ENCODE results near the gene COL13A1.

GRCh38 chr10:69826094-69826493, 24.4 kb downstream of the COL13A1 start:
- TF ChIP-seq EZH2phosphoT487 (IDR thresholded peaks at IDR 0.05; ENCODE audit: unreplicated experiment): no peak
- TF ChIP-seq, protein P1, sequence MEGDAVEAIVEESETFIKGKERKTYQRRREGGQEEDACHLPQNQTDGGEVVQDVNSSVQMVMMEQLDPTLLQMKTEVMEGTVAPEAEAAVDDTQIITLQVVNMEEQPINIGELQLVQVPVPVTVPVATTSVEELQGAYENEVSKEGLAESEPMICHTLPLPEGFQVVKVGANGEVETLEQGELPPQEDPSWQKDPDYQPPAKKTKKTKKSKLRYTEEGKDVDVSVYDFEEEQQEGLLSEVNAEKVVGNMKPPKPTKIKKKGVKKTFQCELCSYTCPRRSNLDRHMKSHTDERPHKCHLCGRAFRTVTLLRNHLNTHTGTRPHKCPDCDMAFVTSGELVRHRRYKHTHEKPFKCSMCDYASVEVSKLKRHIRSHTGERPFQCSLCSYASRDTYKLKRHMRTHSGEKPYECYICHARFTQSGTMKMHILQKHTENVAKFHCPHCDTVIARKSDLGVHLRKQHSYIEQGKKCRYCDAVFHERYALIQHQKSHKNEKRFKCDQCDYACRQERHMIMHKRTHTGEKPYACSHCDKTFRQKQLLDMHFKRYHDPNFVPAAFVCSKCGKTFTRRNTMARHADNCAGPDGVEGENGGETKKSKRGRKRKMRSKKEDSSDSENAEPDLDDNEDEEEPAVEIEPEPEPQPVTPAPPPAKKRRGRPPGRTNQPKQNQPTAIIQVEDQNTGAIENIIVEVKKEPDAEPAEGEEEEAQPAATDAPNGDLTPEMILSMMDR (conservative IDR thresholded peaks at IDR 0.05; ENCODE audit: low read depth in 2 of 2): no peak
- TF ChIP-seq POLR2AphosphoS5 (IDR thresholded peaks at IDR 0.05; ENCODE audit: low read depth): no peak
- TF ChIP-seq EZH2 (IDR thresholded peaks at IDR 0.05; ENCODE audit: low read depth, unreplicated experiment): no peak
- no peak for TF ChIP-seq ZNF114 (CRISPR knock-in tag; IDR thresholded peaks at IDR 0.05)
- TF ChIP-seq, protein P2, sequence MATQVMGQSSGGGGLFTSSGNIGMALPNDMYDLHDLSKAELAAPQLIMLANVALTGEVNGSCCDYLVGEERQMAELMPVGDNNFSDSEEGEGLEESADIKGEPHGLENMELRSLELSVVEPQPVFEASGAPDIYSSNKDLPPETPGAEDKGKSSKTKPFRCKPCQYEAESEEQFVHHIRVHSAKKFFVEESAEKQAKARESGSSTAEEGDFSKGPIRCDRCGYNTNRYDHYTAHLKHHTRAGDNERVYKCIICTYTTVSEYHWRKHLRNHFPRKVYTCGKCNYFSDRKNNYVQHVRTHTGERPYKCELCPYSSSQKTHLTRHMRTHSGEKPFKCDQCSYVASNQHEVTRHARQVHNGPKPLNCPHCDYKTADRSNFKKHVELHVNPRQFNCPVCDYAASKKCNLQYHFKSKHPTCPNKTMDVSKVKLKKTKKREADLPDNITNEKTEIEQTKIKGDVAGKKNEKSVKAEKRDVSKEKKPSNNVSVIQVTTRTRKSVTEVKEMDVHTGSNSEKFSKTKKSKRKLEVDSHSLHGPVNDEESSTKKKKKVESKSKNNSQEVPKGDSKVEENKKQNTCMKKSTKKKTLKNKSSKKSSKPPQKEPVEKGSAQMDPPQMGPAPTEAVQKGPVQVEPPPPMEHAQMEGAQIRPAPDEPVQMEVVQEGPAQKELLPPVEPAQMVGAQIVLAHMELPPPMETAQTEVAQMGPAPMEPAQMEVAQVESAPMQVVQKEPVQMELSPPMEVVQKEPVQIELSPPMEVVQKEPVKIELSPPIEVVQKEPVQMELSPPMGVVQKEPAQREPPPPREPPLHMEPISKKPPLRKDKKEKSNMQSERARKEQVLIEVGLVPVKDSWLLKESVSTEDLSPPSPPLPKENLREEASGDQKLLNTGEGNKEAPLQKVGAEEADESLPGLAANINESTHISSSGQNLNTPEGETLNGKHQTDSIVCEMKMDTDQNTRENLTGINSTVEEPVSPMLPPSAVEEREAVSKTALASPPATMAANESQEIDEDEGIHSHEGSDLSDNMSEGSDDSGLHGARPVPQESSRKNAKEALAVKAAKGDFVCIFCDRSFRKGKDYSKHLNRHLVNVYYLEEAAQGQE (IDR thresholded peaks at IDR 0.05; ENCODE audit: unreplicated experiment): no peak
- TF ChIP-seq, protein P3, sequence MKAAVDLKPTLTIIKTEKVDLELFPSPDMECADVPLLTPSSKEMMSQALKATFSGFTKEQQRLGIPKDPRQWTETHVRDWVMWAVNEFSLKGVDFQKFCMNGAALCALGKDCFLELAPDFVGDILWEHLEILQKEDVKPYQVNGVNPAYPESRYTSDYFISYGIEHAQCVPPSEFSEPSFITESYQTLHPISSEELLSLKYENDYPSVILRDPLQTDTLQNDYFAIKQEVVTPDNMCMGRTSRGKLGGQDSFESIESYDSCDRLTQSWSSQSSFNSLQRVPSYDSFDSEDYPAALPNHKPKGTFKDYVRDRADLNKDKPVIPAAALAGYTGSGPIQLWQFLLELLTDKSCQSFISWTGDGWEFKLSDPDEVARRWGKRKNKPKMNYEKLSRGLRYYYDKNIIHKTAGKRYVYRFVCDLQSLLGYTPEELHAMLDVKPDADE (IDR thresholded peaks at IDR 0.05): no peak
- no peak for TF ChIP-seq JUNB (IDR thresholded peaks at IDR 0.05; ENCODE audit: unreplicated experiment)
- no peak for TF ChIP-seq CREB1 (CRISPR knock-in tag; IDR thresholded peaks at IDR 0.05; ENCODE audit: low read depth)
- no peak for TF ChIP-seq ZNF331 (CRISPR knock-in tag; IDR thresholded peaks at IDR 0.05; ENCODE audit: low read depth)
- TF ChIP-seq STAT1 (IDR thresholded peaks at IDR 0.05; ENCODE audit: unreplicated experiment): no peak
- no peak for TF ChIP-seq NANOG (IDR thresholded peaks at IDR 0.05; ENCODE audit: borderline replicate concordance)
